GM23338 (cell line): ENCODE data around the gene ABCC10.

ENCODE experiments used
- CREB1 ChIP-seq: fragments of 250-450 bp; sonication (Bioruptor Pico); IDR thresholded peaks from 2 replicates; pipeline ENCODE4 v1.5.0; 2020; ENCODE audit warnings: low read depth, mild to moderate bottlenecking, moderate library complexity
- EZH2 ChIP-seq: fragments of 200-600 bp; sonication (generic); IDR thresholded peaks from one replicate; pipeline ENCODE4 v1.8.0; 2017; ENCODE audit warnings: antibody characterized with exemption, mild to moderate bottlenecking, low read depth; ENCODE audit not compliant: unreplicated experiment
- EZH2phosphoT487 ChIP-seq: fragments of 200-600 bp; sonication (generic); IDR thresholded peaks from one replicate; pipeline ENCODE4 v1.8.1; 2018; ENCODE audit warnings: antibody characterized with exemption; ENCODE audit not compliant: unreplicated experiment
- JUNB ChIP-seq: IDR thresholded peaks from one replicate; pipeline ENCODE4 v1.6.1; 2016; ENCODE audit warnings: antibody characterized with exemption; ENCODE audit not compliant: unreplicated experiment
- POLR2AphosphoS5 ChIP-seq: IDR thresholded peaks from 2 replicates; pipeline ENCODE4 v1.6.1; 2016; ENCODE audit warnings: antibody characterized with exemption, low read depth
- STAT1 ChIP-seq: IDR thresholded peaks from one replicate; pipeline ENCODE4 v1.6.1; 2016; ENCODE audit warnings: antibody characterized with exemption; ENCODE audit not compliant: unreplicated experiment
- ZNF114 ChIP-seq: fragments of 250-450 bp; sonication (Bioruptor Pico); IDR thresholded peaks from 2 replicates; pipeline ENCODE4 v1.5.0; 2020; ENCODE audit warnings: mild to moderate bottlenecking, moderate library complexity
- ZNF331 ChIP-seq: fragments of 250-450 bp; sonication (Bioruptor Pico); IDR thresholded peaks from 2 replicates; pipeline ENCODE4 v1.5.0; 2020; ENCODE audit warnings: low read depth, mild to moderate bottlenecking, moderate library complexity
- TF ChIP-seq, protein P1 (sequence below), 2 experiments: fragments of 200-600 bp in 1 of 2; sonication (generic) in 1 of 2; conservative IDR thresholded peaks; 2 replicates each; pipeline versions ENCODE4 v1.5.1 to v1.6.1; 2016 to 2017; ENCODE audit warnings: antibody characterized with exemption in 2 of 2, low read depth in 2 of 2, mild to moderate bottlenecking in 2 of 2, moderate library complexity in 1 of 2
- TF ChIP-seq, protein P2 (sequence below): IDR thresholded peaks from one replicate; pipeline ENCODE4 v1.6.1; 2018; ENCODE audit warnings: antibody characterized with exemption; ENCODE audit not compliant: unreplicated experiment
- TF ChIP-seq, protein P3 (sequence below): fragments of 250-450 bp; sonication (Bioruptor Pico); IDR thresholded peaks from 2 replicates; pipeline ENCODE4 v1.5.0; 2020; ENCODE audit warnings: mild to moderate bottlenecking, moderate library complexity

DNA sequence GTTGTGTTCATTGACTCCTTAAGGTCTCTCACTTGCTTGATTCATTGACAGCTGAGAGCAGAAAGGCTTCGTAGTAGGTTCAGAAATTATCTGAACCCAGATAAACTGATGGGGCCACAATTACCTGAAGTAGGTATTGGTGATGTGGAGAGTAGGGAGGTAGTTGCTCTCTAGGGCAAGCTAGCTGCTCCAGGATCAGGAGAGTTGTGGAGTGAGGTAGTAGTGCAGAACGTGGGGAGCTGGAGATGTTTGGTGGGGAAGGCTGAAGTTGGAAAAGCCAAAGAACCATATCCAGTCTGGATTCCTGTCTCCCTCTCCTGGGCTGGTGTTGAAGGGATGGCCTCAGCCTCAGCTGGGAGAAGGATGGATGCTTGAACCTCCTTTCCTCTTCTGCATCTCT, 65.9 kb downstream of the ABCC10 start:
- TF ChIP-seq EZH2phosphoT487 (no peak), POLR2AphosphoS5 (no peak), JUNB (no peak), EZH2 (no peak), STAT1 (no peak), CREB1 (no peak), ZNF331 (no peak), ZNF114 (CRISPR knock-in tag) (no peak)
- TF ChIP-seq, protein P1, sequence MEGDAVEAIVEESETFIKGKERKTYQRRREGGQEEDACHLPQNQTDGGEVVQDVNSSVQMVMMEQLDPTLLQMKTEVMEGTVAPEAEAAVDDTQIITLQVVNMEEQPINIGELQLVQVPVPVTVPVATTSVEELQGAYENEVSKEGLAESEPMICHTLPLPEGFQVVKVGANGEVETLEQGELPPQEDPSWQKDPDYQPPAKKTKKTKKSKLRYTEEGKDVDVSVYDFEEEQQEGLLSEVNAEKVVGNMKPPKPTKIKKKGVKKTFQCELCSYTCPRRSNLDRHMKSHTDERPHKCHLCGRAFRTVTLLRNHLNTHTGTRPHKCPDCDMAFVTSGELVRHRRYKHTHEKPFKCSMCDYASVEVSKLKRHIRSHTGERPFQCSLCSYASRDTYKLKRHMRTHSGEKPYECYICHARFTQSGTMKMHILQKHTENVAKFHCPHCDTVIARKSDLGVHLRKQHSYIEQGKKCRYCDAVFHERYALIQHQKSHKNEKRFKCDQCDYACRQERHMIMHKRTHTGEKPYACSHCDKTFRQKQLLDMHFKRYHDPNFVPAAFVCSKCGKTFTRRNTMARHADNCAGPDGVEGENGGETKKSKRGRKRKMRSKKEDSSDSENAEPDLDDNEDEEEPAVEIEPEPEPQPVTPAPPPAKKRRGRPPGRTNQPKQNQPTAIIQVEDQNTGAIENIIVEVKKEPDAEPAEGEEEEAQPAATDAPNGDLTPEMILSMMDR (conservative IDR thresholded peaks at IDR 0.05; ENCODE audit: low read depth in 2 of 2): no peak
- TF ChIP-seq, protein P2, sequence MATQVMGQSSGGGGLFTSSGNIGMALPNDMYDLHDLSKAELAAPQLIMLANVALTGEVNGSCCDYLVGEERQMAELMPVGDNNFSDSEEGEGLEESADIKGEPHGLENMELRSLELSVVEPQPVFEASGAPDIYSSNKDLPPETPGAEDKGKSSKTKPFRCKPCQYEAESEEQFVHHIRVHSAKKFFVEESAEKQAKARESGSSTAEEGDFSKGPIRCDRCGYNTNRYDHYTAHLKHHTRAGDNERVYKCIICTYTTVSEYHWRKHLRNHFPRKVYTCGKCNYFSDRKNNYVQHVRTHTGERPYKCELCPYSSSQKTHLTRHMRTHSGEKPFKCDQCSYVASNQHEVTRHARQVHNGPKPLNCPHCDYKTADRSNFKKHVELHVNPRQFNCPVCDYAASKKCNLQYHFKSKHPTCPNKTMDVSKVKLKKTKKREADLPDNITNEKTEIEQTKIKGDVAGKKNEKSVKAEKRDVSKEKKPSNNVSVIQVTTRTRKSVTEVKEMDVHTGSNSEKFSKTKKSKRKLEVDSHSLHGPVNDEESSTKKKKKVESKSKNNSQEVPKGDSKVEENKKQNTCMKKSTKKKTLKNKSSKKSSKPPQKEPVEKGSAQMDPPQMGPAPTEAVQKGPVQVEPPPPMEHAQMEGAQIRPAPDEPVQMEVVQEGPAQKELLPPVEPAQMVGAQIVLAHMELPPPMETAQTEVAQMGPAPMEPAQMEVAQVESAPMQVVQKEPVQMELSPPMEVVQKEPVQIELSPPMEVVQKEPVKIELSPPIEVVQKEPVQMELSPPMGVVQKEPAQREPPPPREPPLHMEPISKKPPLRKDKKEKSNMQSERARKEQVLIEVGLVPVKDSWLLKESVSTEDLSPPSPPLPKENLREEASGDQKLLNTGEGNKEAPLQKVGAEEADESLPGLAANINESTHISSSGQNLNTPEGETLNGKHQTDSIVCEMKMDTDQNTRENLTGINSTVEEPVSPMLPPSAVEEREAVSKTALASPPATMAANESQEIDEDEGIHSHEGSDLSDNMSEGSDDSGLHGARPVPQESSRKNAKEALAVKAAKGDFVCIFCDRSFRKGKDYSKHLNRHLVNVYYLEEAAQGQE: no peak
- TF ChIP-seq, protein P3, sequence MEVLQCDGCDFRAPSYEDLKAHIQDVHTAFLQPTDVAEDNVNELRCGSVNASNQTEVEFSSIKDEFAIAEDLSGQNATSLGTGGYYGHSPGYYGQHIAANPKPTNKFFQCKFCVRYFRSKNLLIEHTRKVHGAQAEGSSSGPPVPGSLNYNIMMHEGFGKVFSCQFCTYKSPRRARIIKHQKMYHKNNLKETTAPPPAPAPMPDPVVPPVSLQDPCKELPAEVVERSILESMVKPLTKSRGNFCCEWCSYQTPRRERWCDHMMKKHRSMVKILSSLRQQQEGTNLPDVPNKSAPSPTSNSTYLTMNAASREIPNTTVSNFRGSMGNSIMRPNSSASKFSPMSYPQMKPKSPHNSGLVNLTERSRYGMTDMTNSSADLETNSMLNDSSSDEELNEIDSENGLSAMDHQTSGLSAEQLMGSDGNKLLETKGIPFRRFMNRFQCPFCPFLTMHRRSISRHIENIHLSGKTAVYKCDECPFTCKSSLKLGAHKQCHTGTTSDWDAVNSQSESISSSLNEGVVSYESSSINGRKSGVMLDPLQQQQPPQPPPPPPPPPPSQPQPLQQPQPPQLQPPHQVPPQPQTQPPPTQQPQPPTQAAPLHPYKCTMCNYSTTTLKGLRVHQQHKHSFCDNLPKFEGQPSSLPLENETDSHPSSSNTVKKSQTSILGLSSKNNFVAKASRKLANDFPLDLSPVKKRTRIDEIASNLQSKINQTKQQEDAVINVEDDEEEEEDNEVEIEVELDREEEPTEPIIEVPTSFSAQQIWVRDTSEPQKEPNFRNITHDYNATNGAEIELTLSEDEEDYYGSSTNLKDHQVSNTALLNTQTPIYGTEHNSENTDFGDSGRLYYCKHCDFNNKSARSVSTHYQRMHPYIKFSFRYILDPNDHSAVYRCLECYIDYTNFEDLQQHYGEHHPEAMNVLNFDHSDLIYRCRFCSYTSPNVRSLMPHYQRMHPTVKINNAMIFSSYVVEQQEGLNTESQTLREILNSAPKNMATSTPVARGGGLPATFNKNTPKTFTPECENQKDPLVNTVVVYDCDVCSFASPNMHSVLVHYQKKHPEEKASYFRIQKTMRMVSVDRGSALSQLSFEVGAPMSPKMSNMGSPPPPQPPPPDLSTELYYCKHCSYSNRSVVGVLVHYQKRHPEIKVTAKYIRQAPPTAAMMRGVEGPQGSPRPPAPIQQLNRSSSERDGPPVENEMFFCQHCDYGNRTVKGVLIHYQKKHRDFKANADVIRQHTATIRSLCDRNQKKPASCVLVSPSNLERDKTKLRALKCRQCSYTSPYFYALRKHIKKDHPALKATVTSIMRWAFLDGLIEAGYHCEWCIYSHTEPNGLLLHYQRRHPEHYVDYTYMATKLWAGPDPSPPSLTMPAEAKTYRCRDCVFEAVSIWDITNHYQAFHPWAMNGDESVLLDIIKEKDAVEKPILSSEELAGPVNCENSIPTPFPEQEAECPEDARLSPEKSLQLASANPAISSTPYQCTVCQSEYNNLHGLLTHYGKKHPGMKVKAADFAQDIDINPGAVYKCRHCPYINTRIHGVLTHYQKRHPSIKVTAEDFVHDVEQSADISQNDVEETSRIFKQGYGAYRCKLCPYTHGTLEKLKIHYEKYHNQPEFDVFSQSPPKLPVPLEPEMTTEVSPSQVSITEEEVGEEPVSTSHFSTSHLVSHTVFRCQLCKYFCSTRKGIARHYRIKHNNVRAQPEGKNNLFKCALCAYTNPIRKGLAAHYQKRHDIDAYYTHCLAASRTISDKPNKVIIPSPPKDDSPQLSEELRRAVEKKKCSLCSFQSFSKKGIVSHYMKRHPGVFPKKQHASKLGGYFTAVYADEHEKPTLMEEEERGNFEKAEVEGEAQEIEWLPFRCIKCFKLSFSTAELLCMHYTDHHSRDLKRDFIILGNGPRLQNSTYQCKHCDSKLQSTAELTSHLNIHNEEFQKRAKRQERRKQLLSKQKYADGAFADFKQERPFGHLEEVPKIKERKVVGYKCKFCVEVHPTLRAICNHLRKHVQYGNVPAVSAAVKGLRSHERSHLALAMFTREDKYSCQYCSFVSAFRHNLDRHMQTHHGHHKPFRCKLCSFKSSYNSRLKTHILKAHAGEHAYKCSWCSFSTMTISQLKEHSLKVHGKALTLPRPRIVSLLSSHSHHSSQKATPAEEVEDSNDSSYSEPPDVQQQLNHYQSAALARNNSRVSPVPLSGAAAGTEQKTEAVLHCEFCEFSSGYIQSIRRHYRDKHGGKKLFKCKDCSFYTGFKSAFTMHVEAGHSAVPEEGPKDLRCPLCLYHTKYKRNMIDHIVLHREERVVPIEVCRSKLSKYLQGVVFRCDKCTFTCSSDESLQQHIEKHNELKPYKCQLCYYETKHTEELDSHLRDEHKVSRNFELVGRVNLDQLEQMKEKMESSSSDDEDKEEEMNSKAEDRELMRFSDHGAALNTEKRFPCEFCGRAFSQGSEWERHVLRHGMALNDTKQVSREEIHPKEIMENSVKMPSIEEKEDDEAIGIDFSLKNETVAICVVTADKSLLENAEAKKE (CRISPR knock-in tag): no peak
